ENCODE measurements around the gene CD1E.

Gene CD1E

GRCh38 chr1:158407092-158407491, 53.4 kb downstream of the CD1E start:
- H3K9me3 ChIP-seq (ENCODE audit: control insufficient read depth in 1 of 2, low read length in 2 of 2), result no peaks in the 10 kb centered on the region
- no peak overlapping the region for H3K27ac ChIP-seq (ENCODE audit: low read length)
- no peaks in the 10 kb centered on the region for H3K27me3 ChIP-seq (ENCODE audit: low read depth, low read length)
- no peaks in the 10 kb centered on the region for H3K4me1 ChIP-seq (ENCODE audit: control insufficient read depth in 1 of 2, insufficient read depth in 2 of 2, low read length in 2 of 2)
- no peaks in the 10 kb centered on the region for H3K36me3 ChIP-seq (ENCODE audit: control insufficient read depth in 1 of 2, insufficient read depth in 2 of 2, low read length in 2 of 2)
- H3K4me3 ChIP-seq (ENCODE audit: low read depth in 1 of 2, low read length in 2 of 2), result no peak overlapping the region
